Stomach (tissue), 4 donors: Measurements from ENCODE around the gene CNGA1.

Source experiments
- CTCF ChIP-seq, 7 experiments: fragments of 450-650 bp in 4 of 7; fragments of 200-600 bp in 3 of 7; sonication (generic) in 3 of 7; IDR thresholded peaks; one replicate each; pipeline ENCODE4 v1.5.1; 2016 to 2019; ENCODE audit warnings: antibody characterized with exemption in 7 of 7, control low read depth in 2 of 7, mild to moderate bottlenecking in 1 of 7
- POLR2A ChIP-seq, 4 donors: fragments of 450-650 bp; IDR thresholded peaks; one replicate each; pipeline ENCODE4 v1.6.1; 2016; ENCODE audit warnings: antibody characterized with exemption in 4 of 4, control low read depth in 2 of 4, mild to moderate bottlenecking in 1 of 4, moderate library complexity in 1 of 4

DNA sequence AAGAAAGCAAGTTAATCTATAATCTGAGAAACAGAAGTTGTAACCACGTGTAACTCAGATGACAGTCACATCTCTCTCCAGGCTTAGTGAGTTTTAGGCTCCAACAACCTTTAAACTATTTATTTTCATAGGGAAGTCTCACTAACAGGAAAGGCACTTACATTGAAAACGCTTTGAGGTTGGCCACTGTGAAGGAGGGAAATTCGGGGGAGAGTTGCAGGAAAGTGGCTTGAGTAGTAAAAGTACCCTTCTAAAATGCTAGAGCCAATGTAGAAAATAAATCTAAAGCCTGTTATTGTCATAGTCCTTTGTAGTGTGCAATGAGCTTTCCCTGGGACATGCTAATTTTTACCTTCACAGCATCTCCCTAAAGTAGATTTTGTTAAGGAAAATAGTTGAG is 101.1 kb downstream of the CNGA1 start:
- TF ChIP-seq POLR2A (IDR thresholded peaks at IDR 0.05), result no peak
- no peak for TF ChIP-seq CTCF (IDR thresholded peaks at IDR 0.05)
